ENCODE data around the gene RGS10.
A peak's percentile ranks its signal among the peaks of the same experiment; 100 is the strongest.

RGS10 gene

DNA sequence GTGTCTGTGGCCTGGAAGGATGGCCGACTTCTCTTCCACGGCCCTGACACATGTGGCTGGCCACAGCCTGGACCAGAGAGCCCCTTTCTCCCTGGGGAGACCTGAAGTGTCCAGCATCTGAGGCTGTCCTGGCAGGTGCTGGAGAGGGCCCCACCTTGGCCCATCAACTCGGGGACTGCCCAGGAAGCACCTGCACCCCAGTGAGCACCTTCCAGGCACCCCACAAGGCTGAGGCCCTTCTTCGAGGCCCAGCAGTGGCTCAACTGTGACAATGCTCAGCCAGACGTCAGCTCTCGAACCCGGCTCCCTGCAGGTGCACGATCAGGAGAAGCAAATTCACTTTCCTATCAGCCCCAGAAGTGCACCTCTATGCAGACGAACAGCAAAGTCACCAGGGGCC, 24.3 kb downstream of the RGS10 start:
- no peak for DNase-seq (ENCODE audit: low read depth)

DNA sequence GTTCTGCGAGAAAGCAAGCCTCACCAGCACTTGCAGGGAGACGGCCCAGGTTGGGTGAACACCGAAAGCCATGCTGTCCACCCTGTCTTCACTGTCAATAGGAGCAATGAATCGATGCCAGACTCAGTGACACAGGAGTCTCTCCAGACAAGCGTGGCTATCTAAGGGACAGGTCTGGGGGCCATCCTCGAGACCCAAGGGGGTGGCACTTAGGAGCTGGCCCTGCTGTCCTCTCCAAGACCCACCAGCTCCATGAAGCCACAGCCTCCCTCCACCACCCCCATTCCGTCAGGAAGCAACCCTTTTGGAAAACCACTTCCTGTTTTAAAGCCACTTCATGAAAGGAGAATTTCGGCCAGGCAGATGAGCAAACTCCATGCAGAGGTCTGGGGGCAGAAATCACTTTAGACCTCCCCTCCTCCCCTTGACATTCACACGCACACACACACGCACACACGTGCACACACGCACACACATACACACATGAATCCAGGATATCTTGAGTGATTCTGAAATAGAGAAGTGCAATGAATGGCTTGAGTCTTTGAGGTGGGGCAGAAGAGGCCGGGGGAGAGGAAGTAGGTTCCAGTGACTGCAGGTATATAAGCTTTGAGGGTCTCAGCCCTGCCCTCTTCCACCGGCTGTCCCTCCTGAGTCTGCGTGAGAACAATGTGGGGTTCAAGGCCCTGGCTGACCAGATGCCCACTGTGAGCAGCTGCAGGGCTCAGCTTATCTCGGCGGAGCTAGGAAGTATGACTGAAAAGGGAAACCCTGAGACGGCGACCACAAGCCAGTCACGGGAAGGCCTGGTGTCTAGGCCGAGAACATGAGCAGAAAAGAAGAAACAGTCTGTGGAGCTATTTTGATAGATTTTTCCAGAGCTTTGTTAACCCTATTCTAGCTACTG, 25.0 kb downstream of the RGS10 start:
- DNase-seq (ENCODE audit: low read depth), result peak; percentile 87

DNA sequence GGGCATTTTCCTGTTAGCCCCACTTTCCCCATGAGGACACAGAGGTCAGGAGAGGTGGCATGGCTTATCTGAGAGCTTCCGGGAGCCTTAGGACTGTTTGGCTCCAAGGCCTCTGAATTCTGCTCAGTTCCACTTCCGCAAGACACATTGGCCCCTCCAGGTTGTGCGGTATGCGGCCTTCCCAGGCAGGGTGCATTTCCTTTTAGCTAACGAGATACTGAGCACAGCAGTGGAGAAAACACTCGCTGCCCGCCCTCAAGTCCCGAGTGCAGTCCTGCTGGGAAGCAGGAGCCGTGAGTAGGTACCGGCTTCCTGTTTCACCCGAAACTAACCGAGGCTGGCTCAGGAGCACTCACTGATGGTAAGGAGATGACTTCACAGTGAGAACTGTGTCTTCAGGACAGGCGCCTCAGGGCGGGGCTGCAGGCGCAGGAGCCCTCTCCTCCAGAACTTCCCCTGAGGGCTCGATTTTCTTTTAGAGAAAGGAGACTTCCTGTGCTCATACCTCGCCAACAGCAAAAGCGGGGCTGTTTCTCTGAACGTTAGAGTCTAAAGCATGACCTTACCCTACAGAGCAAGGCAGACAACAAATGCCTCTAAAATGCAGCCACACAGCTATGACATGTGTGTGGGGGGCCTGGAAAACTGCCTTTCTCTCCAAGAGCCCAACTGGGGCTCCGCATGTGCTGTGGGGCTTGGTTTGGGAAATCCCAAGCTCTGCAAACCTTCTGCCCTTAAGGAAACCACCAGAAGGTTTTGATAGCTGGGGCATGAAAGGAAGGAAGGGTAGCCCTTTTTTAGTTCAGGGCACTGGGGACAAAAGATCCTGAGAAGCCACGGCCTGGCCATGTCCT, 25.9 kb downstream of the RGS10 start:
- DNase-seq (ENCODE audit: low read depth), result peak; percentile 88

DNA sequence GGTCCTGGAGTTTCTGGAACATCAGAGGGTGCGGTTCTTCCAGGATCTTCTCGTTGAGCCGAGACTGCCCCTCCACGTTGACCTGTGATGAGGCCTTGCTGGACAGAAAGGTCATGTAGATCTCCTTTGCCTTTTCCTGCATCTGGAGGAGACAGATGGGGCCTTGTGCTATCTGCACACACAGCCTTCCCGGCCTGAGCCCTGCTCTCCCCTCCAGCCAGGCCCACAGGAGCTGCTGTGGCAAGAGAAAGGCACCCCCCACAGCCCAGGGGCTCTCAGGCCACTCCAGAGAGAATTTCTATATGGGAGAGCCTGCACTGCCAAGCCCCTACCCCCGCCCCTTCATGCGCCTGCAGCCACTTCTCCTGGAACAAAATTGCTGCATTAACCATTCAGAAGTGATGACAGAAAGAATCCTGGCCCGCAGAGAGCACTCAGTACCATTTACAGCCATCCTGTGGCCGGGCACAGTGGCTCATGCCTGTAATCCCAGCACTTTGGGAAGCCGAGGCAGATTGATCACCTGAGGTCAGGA, 26.9 kb downstream of the RGS10 start:
- DNase-seq (ENCODE audit: low read depth), result no peak

DNA sequence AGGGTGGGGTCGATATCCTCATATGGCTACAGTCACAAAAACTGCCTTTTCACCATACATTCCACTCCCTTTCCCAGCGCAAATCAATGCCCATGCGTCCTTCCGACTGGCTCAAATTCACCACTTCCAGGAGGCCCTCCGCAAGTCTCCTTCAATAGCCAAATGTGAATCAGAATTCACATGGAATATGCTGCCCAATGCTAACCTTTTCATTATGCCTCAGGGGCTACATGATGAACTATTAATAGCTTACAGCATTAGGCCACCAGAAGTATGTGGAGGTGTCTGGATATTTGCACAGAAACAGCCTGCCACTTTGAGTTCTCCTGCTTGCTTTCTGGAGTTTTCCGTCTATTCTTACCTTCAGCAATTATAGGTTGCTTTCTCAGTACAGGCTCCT, 27.7 kb downstream of the RGS10 start:
- no peak for DNase-seq (ENCODE audit: low read depth)

DNA sequence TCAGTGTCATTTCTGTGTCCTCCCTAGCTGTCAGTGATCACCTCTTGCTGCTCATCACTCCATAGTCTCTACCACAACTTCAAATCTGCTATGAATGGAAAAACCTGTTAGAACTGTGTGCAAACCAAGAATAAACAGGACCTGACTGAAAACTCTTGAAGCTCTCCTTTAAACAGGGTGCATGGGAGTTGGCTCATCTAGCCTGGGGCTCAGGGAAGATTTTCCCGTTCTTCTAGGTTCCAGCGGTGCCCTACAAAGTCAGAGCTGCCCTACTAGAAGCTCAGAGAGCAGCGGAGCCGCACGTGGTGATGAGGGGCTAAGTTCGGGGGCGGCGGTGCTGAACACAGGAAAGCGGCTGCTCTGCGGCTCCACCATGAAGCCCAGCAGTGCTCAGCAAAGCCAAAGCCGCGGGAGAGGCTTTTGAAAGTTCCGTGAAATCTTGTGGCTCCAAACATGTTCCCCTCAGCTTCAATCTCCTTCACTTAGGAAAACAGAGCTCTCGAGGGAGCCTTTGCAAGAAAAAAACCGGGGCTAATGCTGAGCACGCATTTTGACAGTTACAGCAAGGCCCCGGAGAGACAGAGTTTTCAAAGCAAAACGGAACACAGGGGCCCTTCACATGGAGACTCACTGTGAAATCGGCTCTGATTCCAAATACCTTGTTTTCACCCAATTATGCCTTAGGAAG, 30.5 kb downstream of the RGS10 start:
- DNase-seq (ENCODE audit: low read depth), result no peak

DNA sequence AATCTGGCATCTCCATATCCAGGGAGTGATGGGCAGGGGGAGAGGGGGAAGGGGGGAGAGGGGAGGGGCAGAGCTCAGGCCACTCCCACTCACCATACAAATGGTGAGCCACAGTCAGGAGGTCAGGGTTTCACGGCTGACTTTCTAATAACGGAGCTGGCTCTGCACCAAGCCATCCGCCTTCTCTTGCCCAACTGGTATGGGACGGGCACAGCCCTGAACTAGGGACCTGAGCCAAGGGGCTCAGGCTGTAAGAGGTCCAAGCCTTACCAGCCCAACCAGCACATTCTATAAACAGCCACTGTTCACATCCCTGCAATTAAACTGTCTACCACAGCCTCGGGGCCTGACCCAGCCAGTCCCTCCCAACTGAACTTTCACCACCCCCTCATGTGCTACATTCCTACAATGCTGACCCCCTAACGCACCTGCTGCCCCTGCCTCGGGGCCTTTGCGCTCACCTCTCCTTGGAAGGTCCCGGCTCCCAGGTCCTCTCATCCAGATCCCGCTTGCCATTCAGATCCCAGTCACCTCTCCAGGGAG, 32.5 kb downstream of the RGS10 start:
- no peak for DNase-seq (ENCODE audit: low read depth)

DNA sequence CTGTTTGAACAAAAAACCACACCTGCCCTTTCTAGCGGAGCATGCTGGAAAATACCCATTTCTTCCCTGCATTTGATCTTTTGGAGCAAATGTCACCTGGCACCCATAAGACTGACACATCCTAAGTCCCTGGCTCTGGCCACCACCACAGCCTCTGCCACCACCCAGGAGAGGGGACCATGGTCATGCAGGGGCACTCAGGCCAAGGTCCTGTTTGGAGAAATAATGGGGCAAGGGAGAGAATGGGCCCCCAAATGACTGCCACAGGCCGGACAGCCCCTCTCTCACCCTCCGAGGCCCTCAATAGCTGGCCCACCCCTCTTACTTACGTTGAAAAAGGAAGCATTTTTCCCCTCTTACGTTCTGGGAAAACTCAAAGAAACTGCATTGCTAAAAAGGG, 35.4 kb downstream of the RGS10 start:
- no peak for DNase-seq (ENCODE audit: low read depth)

DNA sequence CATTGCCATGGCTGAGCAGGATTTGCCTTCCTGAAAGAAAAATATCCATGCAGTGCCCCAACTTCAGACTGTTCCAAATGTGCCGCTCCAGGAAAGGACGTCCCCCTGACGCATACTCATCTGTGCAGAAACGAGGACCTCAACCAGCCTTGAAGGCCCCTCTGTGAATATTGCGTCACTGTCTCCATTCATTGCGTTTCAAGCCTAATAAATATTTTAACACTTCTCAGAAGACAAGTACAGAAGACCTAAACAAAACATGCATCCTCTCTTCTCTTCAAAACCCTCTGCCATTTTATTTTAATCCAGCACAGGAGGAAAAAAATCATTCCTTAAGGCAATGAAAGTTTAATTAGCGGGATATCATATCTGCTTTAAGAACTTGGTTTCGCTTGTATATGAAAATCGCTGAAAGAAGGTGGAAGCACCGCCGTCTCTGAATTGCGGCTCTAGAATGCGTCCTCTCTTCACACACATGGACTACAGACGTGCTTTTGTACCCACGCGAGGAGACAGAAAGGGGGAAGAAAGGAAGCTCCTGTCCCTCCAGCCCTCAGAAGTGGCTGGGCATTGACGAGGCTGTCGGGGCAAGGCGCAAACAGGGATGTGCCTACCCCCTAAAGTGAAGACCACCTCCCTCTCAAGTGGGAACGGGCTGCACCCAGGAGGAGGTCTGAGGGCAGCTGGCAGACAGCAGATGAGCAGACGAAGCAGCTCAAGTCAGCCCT, 36.8 kb downstream of the RGS10 start:
- DNase-seq (ENCODE audit: low read depth), result no peak

DNA sequence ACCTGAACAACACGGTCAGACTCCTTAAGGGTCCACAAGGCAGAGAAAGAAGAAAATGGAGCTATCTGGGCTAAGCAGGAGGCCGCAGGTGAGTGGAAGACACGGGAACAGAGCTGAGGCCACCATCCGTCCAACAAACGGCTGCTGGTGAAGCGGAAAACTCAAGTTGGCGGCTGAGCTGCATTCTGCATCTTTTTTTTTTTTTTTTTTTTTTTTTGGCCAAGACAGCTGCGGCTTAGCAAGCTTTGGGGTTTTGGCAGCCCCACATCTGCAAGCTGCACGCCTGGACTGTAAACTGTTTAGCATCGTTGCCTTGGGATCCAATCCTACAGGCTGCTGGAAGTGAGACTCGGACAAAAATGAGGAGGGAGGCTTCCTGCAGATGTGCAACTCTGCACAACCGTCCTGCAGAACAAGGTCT, 37.4 kb downstream of the RGS10 start:
- DNase-seq (ENCODE audit: low read depth), result no peak

DNA sequence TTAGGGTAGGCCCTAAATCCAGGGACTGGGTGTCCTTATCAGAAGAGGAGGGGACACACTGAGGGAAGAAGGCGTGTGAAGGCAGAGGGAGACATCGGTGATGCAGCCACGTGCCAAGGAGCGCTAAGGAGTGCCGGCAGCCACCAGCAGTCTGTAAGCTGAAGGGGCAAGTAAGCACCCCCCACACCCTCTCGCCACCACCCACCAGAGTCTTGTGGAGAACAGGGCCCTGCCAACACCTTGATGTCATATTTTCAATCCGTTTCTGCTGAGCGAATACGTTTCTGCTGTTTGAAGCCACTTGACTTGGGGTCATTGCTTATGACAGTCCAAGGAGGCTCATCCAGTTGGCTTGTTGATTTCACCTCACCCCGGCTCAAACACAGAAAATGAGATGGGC, 37.9 kb downstream of the RGS10 start:
- DNase-seq (ENCODE audit: low read depth), result no peak

DNA sequence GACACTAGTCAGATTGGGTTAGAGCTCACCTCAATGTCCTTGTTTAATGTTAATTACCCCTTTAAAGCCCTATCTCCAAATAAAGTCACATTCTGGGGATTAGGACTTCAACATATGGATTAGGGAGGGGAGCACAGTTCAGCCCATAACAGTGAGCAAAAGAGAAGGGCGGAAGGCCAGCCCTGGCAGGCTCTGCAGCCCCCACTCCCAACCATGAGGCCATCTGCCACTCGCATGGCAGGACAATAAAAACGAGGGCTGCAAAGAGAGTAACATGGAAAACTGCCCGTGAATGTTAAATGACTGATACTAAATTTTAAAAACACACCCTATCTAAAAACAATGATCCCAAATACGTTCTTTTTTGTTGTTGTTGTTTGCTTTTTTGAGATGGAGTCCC, 38.7 kb downstream of the RGS10 start:
- DNase-seq (ENCODE audit: low read depth), result no peak

DNA sequence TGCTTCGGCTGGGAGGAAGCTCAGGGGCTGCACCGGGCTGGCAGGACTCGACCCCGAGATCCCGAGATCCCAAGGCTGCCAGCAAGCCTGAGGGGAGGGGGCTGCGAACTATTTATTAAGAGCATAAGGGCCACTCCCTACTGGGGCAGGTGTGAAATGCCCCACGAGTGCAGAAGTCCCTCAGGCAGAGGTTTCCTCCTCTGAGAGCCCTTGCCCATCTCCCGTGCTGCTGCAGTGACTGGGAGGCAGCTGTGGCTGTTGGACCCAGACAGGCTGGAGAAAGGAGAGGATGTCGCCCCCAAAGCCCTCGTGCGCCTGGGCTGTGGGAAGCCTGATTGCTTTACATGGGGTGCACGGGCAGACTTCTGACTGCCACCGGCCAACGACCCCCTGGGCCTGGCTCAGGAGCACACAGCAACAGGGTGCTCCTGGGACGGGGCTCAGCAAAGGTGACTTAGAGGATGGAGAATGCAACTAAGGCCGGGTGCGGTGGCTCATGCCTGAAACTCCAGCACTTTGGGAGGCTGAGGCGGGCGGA, 39.8 kb downstream of the RGS10 start:
- DNase-seq (ENCODE audit: low read depth), result no peak

DNA sequence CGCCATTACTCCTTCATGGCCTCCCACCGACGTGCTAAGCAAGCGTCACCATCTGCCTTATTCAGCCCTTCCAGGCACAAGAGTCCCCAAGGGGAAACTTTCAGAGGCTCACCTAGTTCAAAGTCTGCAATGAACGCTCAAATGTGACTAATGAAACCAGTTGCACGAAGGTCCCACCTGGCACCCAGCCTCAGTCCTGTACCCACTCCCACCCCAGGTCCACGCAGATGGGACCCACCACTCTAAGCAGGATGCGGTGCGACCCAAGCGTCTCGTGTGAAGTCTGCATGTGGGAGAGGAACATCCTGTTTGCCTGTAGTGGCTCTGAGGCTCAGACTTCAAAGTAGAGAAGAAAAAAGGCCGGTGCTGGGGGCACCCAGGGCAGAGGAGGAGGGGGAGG, 40.3 kb downstream of the RGS10 start:
- no peak for DNase-seq (ENCODE audit: low read depth)

DNA sequence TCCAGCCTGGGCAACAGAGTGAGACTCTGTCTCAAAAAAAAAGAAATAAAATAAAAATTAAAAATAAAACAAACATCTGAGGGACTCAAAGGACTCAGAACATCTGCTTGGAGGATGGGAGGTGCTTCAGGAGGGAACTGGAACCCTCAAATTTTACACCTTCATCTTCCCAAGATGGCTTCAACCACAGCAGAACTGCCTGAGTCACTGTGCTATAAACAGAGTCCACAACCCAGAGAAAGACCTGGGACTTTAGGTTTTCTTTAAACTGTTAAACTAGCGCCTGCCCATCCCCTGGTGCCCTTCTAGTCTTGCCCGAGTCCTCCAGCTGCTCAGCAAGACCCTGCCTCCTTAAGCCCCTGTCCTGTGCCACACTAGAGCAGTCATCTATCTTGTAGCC, 40.8 kb downstream of the RGS10 start:
- DNase-seq (ENCODE audit: low read depth), result no peak

DNA sequence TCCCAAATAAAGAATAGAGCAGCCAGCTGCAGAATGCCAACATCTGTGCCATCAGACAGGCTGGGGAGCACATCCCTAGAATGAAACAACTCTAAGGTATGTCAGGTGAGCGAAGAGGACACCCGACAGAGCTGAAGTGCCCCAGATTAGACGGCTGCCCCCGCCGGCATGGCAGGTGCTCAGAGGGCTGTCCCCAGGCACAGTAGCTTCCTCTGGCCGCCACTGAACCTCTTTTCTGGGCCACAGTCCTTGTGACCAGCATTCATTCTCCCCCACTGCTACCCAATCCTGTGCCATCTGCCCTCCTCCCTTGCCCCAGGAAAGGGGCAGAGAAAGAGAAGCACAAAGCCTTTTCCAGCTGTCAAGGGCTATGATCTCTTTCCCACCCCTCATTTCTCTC, 41.7 kb downstream of the RGS10 start:
- no peak for DNase-seq (ENCODE audit: low read depth)

DNA sequence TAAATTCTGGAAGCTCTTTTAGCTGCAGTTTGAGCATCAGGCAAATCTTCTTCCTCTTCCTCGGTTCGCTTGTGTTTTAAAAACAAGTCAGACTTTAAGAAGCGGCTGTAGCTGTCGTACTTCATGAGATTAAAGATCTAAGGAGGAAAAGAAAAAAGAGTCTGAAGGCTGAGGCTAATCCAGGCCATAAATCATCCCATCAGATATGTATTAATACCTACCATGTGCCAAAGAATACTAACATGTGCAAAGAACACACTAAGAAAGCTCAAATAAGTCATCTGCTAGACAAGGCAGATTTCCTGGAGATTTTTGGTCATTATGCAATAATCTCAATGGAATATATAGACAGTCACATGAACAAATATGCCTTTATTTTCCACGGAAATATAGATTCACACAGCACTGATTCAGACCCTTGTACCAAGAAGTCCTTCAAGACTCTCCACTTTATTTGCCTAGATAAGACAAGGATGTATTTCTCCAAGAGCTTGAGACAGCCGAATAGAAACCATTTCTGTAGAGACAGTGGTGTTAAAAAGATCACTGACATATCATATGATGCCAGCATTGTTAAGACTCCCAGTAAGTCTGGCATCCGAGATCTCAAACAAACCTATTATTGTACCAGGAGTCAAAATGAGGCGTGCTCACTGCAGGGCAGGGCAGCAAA, 42.3 kb downstream of the RGS10 start:
- DNase-seq (ENCODE audit: low read depth), result no peak

DNA sequence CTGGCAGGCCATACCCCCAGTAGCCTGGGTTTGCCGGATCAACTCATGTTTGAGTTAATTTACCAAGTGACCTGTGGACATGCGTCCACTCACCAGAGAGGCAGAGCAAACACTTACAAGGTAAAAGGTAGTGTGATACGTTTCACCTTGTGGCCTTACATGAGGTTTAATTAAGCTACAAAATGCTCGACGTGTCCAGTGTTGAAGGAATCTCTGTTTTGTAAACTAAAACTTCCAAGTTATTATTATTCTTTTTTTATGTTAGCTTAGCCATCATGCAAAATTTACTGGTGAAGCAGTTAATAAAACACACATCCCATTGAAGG, 42.9 kb downstream of the RGS10 start:
- DNase-seq (ENCODE audit: low read depth), result no peak

DNA sequence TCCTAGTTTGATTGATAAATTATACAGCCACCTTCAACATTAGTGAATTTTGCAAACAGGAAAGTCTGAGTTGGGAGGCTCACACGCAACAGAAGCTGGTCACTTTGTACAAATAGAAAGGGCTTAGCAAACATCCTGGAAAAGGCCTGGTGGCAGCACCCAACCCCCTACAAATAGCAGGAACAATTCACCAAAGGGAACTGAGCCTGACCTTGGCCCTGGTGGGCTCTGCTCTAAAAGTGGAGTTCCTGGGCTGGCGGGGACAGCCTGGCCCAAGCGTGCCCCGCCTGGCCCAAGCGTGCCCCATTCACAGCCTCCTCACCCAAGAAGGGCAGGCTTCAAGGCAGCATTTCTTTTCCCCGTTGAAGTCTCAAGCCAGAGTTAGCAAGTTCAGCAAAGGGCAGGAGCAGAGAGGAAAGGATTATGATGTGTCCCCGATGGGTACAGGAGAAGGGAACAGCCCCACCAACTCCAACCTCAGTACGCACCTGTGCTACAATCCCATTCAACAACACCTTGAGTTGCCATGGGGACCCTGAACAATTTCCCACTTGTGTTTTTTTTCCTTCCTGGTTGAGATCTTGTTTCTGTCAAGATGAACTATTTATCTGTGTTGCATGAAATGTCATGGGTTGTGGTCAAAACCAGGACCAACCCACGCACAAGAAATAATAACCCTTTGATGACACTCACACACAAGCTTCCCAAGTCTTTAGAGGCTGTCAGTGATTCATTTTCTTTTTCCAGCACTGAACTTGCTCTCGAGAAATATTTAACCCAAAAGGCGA, 43.4 kb downstream of the RGS10 start:
- DNase-seq (ENCODE audit: low read depth), result no peak

DNA sequence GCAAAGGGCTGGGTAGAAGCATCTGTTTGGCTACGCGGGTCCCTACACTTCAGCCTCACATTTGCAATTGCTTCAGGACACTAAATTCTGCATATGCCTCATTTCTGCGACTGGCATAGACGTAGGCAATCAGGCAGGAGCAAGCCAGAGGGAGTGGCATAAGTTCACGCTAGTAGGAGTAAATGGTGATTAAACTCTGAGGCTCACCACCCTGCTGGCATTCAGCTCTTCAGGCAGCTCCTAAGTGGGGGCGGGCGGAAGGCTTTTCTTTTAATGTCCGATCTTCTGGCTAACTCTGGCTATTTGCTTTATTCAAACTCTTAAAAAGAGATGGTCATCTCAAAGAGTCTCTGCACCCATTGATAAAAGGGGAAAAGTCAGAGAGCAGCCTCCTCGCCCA, 45.3 kb downstream of the RGS10 start:
- no peak for DNase-seq (ENCODE audit: low read depth)
